IPS DF 6.9 (cell line): ENCODE results near the gene DCST2.
"Not testable (repeated sequence)": the region's sequence is repeated elsewhere in the genome, so short reads cannot be mapped to it uniquely, and the experiment has no call there.

Experiments used
- DNase-seq: peaks from one replicate; pipeline ENCODE4 v3.0.0-alpha.2; 2013; ENCODE audit warnings: low read depth, low spot score
- H3K27ac ChIP-seq: one replicate; pipeline ENCODE4 v1.5.1; 2013; ENCODE audit warnings: low read length, control low read depth
- H3K27me3 ChIP-seq: 2 replicates; pipeline ENCODE4 v1.6.1; 2013; ENCODE audit warnings: mild to moderate bottlenecking, low read length; ENCODE audit not compliant: control insufficient read depth, insufficient read depth
- H3K36me3 ChIP-seq: 2 replicates; pipeline ENCODE4 v1.6.1; 2013; ENCODE audit warnings: low read length; ENCODE audit not compliant: control insufficient read depth, insufficient read depth
- H3K4me1 ChIP-seq: 2 replicates; pipeline ENCODE4 v1.6.1; 2013; ENCODE audit warnings: low read length; ENCODE audit not compliant: control insufficient read depth, insufficient read depth
- H3K4me3 ChIP-seq: 2 replicates; pipeline ENCODE4 v1.5.1; 2013; ENCODE audit warnings: mild to moderate bottlenecking, low read length
- H3K9me3 ChIP-seq: 2 replicates; pipeline ENCODE4 v1.6.1; 2013; ENCODE audit warnings: low read length, inconsistent platforms; ENCODE audit not compliant: control insufficient read depth, insufficient read depth
- WGBS: extraction: QIAGEN DNeasy Blood & Tissue Kit; methylation state at CpG from one replicate; pipeline ENCODE4 v1.1.7; 2013; ENCODE audit warnings: mixed read lengths, missing lambda C conversion rate; ENCODE audit not compliant: insufficient read length, insufficient coverage; 5-methylcytosine and 5-hydroxymethylcytosine counted together

Gene DCST2

GRCh38 chr1:155001675-155002463 lies 31.7 kb downstream of the DCST2 start:
- peak; percentile 95 for DNase-seq
- no peaks in the 10 kb centered on the region for H3K36me3 ChIP-seq
- peaks cover 4% of the 10 kb centered on the region for H3K4me1 ChIP-seq
- no peak overlapping the region for H3K27ac ChIP-seq
- no CpG with 5 or more reads among the region's 38 CpGs for WGBS
- no peaks in the 10 kb centered on the region for H3K27me3 ChIP-seq
- H3K9me3 ChIP-seq, result no peaks in the 10 kb centered on the region
- peak overlapping the region; percentile 51; the same call in 1 of the 2 replicates for H3K4me3 ChIP-seq

DNA sequence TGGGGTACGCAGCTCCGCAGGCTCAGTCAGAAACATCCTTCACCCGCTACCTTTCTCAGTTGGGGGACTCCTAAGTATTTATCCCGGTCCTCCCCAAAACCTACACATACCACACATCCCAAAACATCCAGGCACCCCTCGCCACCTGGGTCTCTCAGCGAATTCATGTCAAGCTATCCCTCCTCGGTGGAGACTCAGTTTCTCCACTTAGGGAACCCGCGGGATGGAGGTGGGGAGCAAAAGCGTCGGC lies 32.2 kb downstream of the DCST2 start:
- Histone ChIP-seq H3K4me1 (peaks cover 4% of the 10 kb centered on the region), H3K4me3 (peak overlapping the region; percentile 51; the same call in 1 of the 2 replicates), H3K9me3 (no peaks in the 10 kb centered on the region), H3K27me3 (no peaks in the 10 kb centered on the region), H3K36me3 (no peaks in the 10 kb centered on the region), H3K27ac (no peak overlapping the region)
- DNase-seq, result no peak
- WGBS, result no CpG with 5 or more reads among the region's 11 CpGs

DNA sequence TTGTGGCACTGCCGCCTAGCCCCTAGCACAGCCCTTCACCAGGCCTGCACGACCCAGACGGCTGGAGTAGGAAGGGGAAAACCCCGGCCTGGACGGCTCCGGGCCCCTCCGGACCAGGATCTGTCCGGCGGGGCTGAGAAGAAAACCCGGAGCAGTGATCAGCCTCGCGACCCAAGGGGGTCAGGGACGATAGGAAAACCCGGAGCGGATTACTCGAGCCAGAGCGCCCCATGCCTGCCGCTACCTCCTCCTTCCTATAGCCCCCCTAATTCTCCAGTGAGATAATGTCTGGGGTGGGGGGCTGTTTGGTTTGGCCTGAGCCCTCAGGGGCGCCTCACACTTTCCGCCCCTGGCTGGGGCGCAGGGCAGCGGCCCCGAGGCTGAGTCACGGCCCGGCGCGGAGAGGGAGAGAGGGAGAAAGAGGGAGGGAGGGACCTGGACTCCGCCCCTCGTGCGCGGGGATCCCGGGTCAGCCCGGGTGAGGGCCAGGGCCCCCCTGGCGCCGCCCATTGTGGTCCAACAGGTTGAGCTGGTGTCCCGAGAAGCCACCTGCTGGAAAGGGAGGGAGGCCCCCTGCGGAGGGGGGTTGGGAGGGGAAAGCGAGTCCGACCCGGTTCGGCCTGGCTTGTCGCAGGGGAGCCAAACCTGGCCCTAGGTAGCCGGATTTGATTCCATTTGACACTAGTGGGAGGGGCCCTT lies 32.7 kb downstream of the DCST2 start:
- Histone ChIP-seq H3K27me3 (no peaks in the 10 kb centered on the region), H3K36me3 (no peaks in the 10 kb centered on the region), H3K4me1 (peaks cover 4% of the 10 kb centered on the region), H3K4me3 (peak overlapping the region; percentile 51; the same call in 1 of the 2 replicates), H3K27ac (no peak overlapping the region), H3K9me3 (no peaks in the 10 kb centered on the region)
- no CpG with 5 or more reads among the region's 43 CpGs for WGBS
- peak; percentile 89 for DNase-seq

GRCh38 chr1:155000411-155000725 lies 33.2 kb downstream of the DCST2 start:
- no CpG with 5 or more reads among the region's 13 CpGs for WGBS
- DNase-seq, result no peak

DNA sequence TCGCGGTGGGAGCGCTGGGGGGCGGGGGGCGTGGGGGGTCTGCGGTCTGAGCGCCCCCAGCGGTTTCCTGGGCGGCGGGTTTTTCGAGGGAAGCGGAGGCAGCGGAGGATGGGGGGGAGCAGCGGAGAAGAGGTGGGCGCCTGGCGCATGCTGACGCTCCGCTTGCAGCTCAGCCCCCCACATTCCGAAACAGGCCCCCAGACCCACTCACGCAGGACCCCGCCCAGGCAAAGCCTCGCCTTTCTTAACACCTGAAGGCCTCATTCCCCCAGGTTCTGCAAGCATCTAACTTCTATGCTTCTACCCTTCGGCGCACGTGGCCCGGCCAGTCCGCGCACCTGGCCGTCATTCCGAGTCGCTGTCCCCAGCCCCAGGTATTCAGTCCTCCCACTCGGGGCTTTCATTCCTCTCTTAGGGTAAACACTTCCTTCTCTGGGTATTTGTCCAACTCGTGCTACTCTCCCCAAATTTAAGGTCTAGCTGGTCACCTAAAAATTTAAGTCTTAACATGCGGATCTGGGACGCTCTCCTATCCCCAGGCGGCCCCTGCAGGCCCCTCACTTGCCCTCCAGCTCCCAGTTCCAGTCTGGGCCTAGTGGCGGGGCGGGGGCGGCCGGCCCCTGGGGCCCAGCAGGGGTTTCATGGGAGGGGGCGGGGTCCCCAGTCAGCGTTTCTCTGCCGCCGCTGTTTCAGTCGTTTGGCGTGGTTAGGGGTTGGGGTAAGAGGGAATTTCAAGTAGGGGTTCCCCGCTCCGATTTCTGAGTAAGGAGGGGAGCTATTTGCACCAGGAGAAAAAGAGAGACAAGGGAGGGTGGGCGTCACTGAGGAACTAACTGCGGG lies 33.8 kb downstream of the DCST2 start:
- H3K4me3 ChIP-seq, result peak overlapping the region; percentile 26; the same call in 1 of the 2 replicates
- DNase-seq, result no peak
- H3K27ac ChIP-seq, result no peak overlapping the region
- H3K9me3 ChIP-seq, result no peaks in the 10 kb centered on the region
- WGBS, result no CpG with 5 or more reads among the region's 50 CpGs
- H3K36me3 ChIP-seq, result no peaks in the 10 kb centered on the region
- no peaks in the 10 kb centered on the region for H3K27me3 ChIP-seq
- H3K4me1 ChIP-seq, result peaks cover 4% of the 10 kb centered on the region; the same call in 1 of the 2 replicates

More at GRCh38 chr1:155000411-155000725, 33.2 kb downstream of the DCST2 start:
- no peaks in the 10 kb centered on the region for H3K9me3 ChIP-seq
- H3K27me3 ChIP-seq, result no peaks in the 10 kb centered on the region
- H3K36me3 ChIP-seq, result no peaks in the 10 kb centered on the region
- peaks cover 4% of the 10 kb centered on the region for H3K4me1 ChIP-seq
- H3K4me3 ChIP-seq, result peak overlapping the region; percentile 51; the same call in 1 of the 2 replicates
- H3K27ac ChIP-seq, result no peak overlapping the region

GRCh38 chr1:154998818-154999570 lies 34.6 kb downstream of the DCST2 start:
- H3K27ac ChIP-seq, result no peak overlapping the region
- H3K4me1 ChIP-seq, result no peaks in the 10 kb centered on the region
- no CpG with 5 or more reads among the region's 40 CpGs for WGBS
- no peaks in the 10 kb centered on the region for H3K9me3 ChIP-seq
- DNase-seq, result no peak
- no peaks in the 10 kb centered on the region for H3K36me3 ChIP-seq
- H3K4me3 ChIP-seq, result peak overlapping the region; percentile 17; the same call in 1 of the 2 replicates
- no peaks in the 10 kb centered on the region for H3K27me3 ChIP-seq

DNA sequence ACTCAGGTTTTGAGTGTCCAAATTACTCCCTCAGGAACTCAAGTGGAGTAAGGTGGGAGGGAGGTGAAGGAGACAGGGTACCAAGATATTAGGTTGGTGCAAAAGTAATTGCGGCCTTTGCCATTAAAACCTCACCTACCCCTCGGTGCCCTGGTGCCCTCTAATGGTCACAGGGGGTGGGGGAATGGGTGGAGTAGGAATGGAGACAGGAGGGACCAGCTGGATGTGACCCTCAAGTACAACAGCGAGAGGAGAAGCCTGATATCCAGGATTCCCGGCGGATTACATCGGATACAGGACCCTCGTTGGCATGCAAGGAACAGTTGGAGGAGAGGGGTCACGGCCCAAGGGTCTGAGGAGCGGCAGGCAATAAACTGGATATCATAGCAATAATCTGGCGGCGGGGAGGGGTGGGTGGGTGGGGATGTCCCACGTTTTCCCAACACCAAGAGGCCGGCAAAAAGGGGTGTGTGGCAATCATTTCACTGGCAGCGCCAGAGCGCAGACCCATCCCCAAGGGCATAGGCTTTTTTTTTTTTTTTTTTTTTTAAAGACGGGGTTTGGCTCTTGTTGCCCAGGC lies 35.3 kb downstream of the DCST2 start:
- Histone ChIP-seq H3K36me3 (no peaks in the 10 kb centered on the region), H3K4me3 (no peak overlapping the region), H3K27ac (no peak overlapping the region), H3K4me1 (no peaks in the 10 kb centered on the region), H3K27me3 (no peaks in the 10 kb centered on the region), H3K9me3 (no peaks in the 10 kb centered on the region)
- no peak for DNase-seq
- no CpG with 5 or more reads among the region's 16 CpGs for WGBS

GRCh38 chr1:154996966-154997701 lies 36.4 kb downstream of the DCST2 start:
- Histone ChIP-seq H3K4me1 (no peaks in the 10 kb centered on the region), H3K27me3 (no peaks in the 10 kb centered on the region), H3K4me3 (no peak overlapping the region), H3K9me3 (no peaks in the 10 kb centered on the region), H3K27ac (no peak overlapping the region), H3K36me3 (no peaks in the 10 kb centered on the region)
- DNase-seq, result no peak
- WGBS, result no CpG with 5 or more reads among the region's 15 CpGs

GRCh38 chr1:154995301-154995983 lies 38.1 kb downstream of the DCST2 start:
- H3K9me3 ChIP-seq, H3K27me3 ChIP-seq, H3K36me3 ChIP-seq, H3K4me1 ChIP-seq, DNase-seq, H3K27ac ChIP-seq, H3K4me3 ChIP-seq: not testable (repeated sequence)
- WGBS, result no CpG with 5 or more reads among the region's 13 CpGs
